Adrenal gland (tissue), 5 donors: ENCODE measurements around the gene GPR146.

ENCODE experiments used
- CTCF ChIP-seq, 6 experiments: fragments of 450-650 bp in 4 of 6; fragments of 200-600 bp in 2 of 6; sonication (generic) in 1 of 6; IDR thresholded peaks; 1 replicate in 5 of 6; 2 replicates in 1 of 6; pipeline versions ENCODE4 v1.5.1 to v1.8.0; 2016 to 2021; ENCODE audit warnings: antibody characterized with exemption in 6 of 6, mild to moderate bottlenecking in 2 of 6, moderate library complexity in 1 of 6
- POLR2A ChIP-seq, 2 donors: fragments of 450-650 bp; IDR thresholded peaks; one replicate each; pipeline ENCODE4 v1.6.1; 2017; ENCODE audit warnings: antibody characterized with exemption in 2 of 2, mild to moderate bottlenecking in 2 of 2, moderate library complexity in 1 of 2
- donor health status: DM: no; HTN: no; CAD: no.

- TF ChIP-seq POLR2A (IDR thresholded peaks at IDR 0.05) (no peak), CTCF (IDR thresholded peaks at IDR 0.05) (no peak)
Observed at GRCh38 chr7:1042492-1042833, 1.9 kb upstream of the GPR146 start.
